ENCODE data around the gene GTSE1.
A peak's percentile ranks its signal among the peaks of the same experiment; 100 is the strongest.

Gene GTSE1

DNA sequence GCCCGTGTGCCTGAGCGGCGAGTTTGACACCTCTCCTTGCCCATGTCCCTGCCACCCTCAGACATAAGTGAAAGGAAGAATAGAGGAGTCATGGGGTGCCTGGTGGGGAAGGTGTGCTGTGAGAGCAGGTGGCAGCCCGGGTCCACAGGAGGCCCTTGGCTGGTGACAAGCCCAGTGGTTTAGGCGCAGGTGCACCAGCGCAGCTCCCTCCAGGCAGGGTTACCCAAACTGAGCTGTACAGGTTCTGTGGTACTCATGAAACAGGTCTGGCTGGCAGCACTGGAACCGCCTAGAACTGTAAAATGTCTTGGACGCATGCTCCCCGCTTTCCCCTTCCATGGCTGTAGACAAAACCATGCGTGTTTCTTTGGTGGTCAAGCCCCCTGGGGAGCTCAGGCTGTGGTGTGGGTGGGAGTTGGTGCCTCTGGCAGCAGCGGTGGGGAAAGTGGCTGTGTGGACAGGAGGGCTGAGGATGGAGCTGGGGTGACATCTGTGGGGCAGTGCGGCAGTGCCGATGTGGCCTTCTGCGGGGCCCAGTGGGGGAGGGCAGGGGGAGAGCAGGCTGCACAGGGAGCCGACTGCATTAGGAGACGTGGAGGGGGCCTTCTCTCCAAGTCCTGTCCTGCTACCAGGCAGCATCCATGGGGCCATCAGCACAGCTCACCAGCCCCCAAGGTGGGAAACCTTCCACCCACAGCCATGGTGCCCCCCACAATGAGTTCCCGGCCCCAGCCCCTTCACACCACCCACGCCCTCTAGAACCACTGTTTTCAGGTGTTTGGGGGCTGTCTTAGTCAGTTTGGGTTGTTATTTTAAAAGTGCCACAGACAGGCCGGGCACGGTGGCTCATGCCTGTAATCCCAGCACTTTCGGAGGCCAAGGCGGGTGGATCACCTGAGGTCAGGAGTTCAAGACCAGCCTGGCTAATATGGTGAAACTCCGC, 5.6 kb upstream of the GTSE1 start:
- H3K4me3 ChIP-seq (ENCODE audit: low read length), result no peak overlapping the region
- DNase-seq (ENCODE audit: low read depth), result no peak
- TF ChIP-seq, protein P1, sequence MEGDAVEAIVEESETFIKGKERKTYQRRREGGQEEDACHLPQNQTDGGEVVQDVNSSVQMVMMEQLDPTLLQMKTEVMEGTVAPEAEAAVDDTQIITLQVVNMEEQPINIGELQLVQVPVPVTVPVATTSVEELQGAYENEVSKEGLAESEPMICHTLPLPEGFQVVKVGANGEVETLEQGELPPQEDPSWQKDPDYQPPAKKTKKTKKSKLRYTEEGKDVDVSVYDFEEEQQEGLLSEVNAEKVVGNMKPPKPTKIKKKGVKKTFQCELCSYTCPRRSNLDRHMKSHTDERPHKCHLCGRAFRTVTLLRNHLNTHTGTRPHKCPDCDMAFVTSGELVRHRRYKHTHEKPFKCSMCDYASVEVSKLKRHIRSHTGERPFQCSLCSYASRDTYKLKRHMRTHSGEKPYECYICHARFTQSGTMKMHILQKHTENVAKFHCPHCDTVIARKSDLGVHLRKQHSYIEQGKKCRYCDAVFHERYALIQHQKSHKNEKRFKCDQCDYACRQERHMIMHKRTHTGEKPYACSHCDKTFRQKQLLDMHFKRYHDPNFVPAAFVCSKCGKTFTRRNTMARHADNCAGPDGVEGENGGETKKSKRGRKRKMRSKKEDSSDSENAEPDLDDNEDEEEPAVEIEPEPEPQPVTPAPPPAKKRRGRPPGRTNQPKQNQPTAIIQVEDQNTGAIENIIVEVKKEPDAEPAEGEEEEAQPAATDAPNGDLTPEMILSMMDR (conservative IDR thresholded peaks at IDR 0.05; ENCODE audit: low read length), result no peak

DNA sequence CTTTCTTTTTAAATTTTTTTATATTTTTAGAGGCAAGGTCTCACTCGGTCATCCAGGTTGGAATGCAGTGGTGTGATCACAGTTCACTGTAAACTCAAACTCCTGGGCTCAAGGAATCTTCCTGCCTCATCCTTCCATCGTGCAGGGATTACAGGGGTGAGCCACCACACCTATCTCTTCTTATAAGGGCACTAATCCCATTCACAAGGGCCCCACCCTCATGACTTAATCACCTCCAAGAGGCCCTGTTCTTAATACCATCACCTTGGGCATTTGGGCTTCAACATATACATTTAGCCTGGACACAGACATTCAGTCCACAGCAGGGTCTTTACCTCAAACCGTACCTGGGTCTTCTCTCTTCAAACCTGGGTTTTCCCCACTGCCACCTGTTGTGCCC, 4.5 kb upstream of the GTSE1 start:
- H3K4me3 ChIP-seq (ENCODE audit: low read length), result no peak overlapping the region
- TF ChIP-seq, protein P1 (conservative IDR thresholded peaks at IDR 0.05; ENCODE audit: low read length), result no peak
- DNase-seq (ENCODE audit: low read depth), result no peak

DNA sequence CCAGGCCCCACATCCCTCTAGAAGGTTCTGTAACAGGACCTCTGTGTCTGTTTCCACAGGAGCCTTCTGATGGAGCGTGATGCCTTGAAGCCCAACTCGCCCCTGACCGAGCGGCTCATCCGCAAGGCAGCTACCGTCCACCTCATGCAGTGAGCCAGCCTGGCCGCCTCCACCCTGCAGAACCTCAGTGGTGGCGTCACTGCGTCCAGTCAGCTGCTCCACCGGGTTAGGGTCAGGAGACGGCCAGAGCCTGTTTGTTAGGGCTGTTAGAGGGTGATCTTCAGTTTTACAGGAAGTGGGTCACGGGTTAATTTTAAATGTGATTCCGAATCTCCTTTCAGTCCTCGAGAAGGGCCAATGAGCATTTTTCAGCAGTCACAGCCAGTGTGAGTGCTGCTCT, 3.9 kb upstream of the GTSE1 start:
- TF ChIP-seq, protein P1 (conservative IDR thresholded peaks at IDR 0.05; ENCODE audit: low read length), result no peak
- no peak overlapping the region for H3K4me3 ChIP-seq (ENCODE audit: low read length)
- no peak for DNase-seq (ENCODE audit: low read depth)

DNA sequence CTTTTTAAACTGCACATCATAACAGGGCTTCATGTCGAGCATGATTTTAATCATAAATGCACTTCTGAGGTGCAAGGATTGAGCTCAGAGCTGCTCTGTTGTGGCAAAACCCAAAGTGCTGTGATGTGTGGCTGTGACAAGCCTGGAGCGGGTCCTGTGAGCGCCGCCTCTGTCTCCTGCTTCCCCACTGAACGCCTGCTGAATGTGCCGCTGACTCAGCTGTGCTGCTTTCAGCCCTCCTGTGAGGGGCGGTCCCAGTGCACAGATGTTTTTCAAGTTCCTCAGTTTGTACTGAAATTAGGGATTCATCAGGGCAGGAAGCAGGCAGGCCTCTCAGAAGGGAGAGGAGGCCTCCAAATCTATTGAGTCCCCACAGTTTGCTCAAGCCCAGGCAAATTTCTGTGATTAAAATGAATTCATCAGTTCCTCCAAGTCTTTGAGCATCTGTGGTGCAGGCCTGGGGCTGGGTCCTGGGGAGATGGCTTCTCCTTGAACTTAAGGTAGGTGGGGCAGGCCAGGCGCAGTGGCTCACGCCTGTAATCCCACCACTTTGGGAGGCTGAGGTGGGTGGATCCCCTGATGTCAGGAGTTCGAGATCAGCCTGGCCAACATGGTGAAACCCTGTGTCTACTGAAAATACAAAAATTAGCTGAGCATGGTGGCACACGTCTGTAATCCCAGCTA, 3.0 kb upstream of the GTSE1 start:
- peak; percentile 78 for DNase-seq (ENCODE audit: low read depth)
- TF ChIP-seq, protein P1 (conservative IDR thresholded peaks at IDR 0.05; ENCODE audit: low read length), result no peak; the same call in 1 of the 2 replicates
- H3K4me3 ChIP-seq (ENCODE audit: low read length), result no peak overlapping the region

DNA sequence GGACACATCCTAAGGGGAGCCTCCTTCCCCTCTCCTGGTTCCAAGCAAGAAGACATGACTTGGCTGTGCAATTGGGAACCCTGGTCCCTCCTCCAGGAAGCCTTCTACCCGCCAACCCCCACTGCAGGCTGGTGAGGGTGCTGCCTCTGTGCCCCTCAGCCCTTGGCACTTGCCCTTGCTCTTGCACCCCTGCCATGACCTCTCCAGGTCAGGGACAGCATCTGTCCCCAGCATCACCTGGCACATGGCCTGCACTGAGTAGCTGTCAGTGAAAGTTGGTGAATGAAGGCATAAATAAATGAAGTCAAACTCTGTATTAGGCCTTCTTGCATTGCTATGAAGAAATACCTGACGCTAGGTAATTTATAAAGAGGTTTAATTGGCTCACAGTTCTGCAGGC, 1.9 kb upstream of the GTSE1 start:
- TF ChIP-seq, protein P1 (conservative IDR thresholded peaks at IDR 0.05; ENCODE audit: low read length), result no peak

DNA sequence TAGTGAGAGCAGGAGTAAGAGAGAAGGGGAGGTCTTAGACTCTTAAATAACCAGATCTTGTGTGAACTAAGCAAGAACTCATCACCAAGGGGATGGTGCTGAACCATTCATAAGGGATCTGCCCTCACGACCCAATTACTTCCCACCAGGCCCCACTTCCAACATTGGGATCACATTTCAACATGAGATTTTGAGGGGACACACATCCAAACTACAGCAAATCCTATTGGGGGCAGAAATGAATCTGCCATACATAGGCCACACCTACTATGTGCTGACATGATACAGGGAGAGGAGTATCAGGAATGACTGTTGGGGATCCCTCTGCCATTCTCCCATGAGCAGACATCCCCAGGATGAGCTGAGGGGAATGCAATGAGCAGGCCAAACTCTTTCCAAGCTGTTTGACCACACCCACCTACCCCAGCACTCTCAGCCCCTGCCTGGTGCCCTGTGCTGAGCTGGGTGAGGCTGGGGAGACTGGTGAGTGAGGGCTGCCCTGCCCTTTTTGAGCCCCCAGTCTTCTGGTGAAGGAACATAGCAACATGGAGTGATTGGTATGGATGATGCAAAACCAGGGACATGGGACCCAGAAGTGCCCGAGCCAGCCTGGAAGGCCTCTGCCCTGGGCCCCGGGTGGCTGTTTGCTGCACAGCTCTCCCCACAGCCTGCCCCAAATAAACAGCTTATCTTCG, 1.2 kb upstream of the GTSE1 start:
- peak overlapping the region; percentile 69 for H3K4me3 ChIP-seq (ENCODE audit: low read length)
- no peak for DNase-seq (ENCODE audit: low read depth)
- TF ChIP-seq, protein P1 (conservative IDR thresholded peaks at IDR 0.05; ENCODE audit: low read length), result no peak

More for the DNA sequence above, 1.9 kb upstream of the GTSE1 start:
- no peak for DNase-seq (ENCODE audit: low read depth)
- no peak overlapping the region for H3K4me3 ChIP-seq (ENCODE audit: low read length)
